ENCODE results near the gene SEC11A.
"Not testable (repeated sequence)": the region's sequence is repeated elsewhere in the genome, so short reads cannot be mapped to it uniquely, and the experiment has no call there.

Gene SEC11A

GRCh38 chr15:84702961-84703482, 12.9 kb downstream of the SEC11A start:
- DNase-seq (ENCODE audit: low read depth, low spot score): peak; percentile 13
- in situ Hi-C loops (cut with HindIII; ENCODE audit: low sequenced_read_pairs): no loop called here
- no peak overlapping the region for H3K4me3 ChIP-seq (ENCODE audit: low read depth, low read length)
- no peak for TF ChIP-seq CTCF (IDR thresholded peaks at IDR 0.05; ENCODE audit: low read depth, low read length)

DNA sequence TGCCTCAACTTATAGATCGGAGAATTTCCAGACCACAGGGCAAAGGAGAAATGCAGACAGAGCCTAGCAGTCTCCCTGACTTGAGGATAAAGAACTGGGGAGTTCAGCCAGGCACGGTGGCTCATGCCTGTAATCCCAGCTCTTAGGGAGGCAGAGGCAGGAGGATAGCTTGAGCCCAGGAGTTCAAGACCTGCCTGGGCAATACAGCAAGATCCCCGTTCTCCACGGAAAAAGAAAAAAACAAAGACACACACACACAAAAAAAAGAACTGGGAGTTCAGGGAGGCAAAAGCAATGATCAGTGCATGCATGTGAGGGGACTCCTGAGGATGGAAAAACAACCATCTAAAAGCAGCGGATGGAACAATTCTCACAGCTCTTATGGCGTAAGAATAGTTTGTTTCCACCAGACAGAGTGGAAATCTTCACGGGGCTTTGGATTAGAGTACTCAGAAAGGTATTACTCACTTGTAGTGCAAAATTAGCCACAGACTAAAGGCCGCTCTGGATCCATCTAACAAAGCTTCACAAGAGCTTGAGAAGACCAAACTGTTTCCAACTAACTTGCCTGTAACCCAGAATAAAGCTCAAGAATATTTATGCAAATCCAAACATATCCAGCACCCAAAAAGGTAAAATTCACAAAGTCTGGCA, 16.3 kb downstream of the SEC11A start:
- DNase-seq (ENCODE audit: low read depth, low spot score): no peak
- TF ChIP-seq CTCF (IDR thresholded peaks at IDR 0.05; ENCODE audit: low read depth, low read length): no peak
- no peak overlapping the region for H3K4me3 ChIP-seq (ENCODE audit: low read depth, low read length)
- in situ Hi-C loops (cut with HindIII; ENCODE audit: low sequenced_read_pairs): no loop called here

GRCh38 chr15:84697236-84697990, 18.5 kb downstream of the SEC11A start:
- no peak overlapping the region for H3K4me3 ChIP-seq (ENCODE audit: low read depth, low read length)
- TF ChIP-seq CTCF (IDR thresholded peaks at IDR 0.05; ENCODE audit: low read depth, low read length): no peak
- in situ Hi-C loops (cut with HindIII; ENCODE audit: low sequenced_read_pairs): no loop called here
- DNase-seq (ENCODE audit: low read depth, low spot score): no peak

DNA sequence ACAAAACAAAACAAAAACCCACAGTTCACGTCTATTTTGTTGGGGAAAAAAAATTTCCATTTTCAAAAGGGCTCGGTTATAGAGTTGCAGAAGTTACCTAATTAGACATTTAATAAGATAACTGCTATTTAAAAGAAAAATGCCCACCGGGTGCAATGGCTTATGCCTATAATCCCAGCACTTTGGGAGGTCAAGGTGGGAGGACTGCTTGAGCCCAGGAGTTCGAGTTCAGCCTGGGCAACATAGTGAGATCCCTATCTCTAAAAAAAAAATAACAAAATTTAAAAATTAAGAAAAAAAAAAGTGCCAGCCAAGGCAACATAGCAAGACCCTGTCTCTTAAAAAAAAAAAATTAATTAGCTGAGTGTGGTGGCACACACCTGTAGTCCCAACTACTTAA, 19.2 kb downstream of the SEC11A start:
- H3K4me3 ChIP-seq (ENCODE audit: low read depth, low read length): no peak overlapping the region
- in situ Hi-C loops (cut with HindIII; ENCODE audit: low sequenced_read_pairs): no loop called here
- DNase-seq (ENCODE audit: low read depth, low spot score): no peak
- no peak for TF ChIP-seq CTCF (IDR thresholded peaks at IDR 0.05; ENCODE audit: low read depth, low read length)

- no peak for DNase-seq (ENCODE audit: low read depth, low spot score)
Measured at GRCh38 chr15:84690342-84690741, 25.6 kb downstream of the SEC11A start.

GRCh38 chr15:84689858-84690257, 26.1 kb downstream of the SEC11A start:
- no peak for TF ChIP-seq CTCF (IDR thresholded peaks at IDR 0.05; ENCODE audit: low read depth, low read length)
- in situ Hi-C loops (cut with HindIII; ENCODE audit: low sequenced_read_pairs): no loop called here
- no peak overlapping the region for H3K4me3 ChIP-seq (ENCODE audit: low read depth, low read length)
- no peak for DNase-seq (ENCODE audit: low read depth, low spot score)

More at GRCh38 chr15:84690342-84690741, 25.6 kb downstream of the SEC11A start:
- no peak overlapping the region for H3K4me3 ChIP-seq (ENCODE audit: low read depth, low read length)
- in situ Hi-C loops (cut with HindIII; ENCODE audit: low sequenced_read_pairs): no loop called here
- no peak for TF ChIP-seq CTCF (IDR thresholded peaks at IDR 0.05; ENCODE audit: low read depth, low read length)

DNA sequence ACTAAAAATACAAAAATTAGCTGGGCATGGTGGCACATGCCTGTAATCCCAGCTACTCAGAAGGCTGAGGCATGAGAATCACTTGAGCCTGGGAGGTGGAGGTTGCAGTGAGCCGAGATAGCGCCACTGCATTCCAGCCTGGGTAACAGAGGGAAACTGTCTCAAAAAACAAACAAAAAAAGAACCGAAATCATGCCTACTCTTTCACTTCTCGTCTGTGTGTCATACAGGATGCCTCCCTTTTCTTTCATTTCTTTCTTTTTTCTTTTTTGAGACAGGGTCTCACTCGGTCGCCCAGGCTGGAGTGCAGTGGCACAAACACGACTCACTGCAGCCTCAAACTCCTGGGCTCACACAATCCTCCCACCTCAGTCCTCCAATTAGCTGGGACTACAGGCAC, 29.5 kb downstream of the SEC11A start:
- in situ Hi-C loops (cut with HindIII; ENCODE audit: low sequenced_read_pairs); DNase-seq (ENCODE audit: low read depth, low spot score); H3K4me3 ChIP-seq (ENCODE audit: low read depth, low read length): not testable (repeated sequence)
